GM12891 (cell line): Measurements from ENCODE around the gene GRAMD1A.

Experiments
- PAX5 ChIP-seq: IDR thresholded peaks from 2 replicates; pipeline ENCODE4 v1.6.1; 2011; ENCODE audit warnings: low read length, moderate library complexity, mild to moderate bottlenecking; ENCODE audit not compliant: insufficient read depth, severe bottlenecking
- POLR2A ChIP-seq: IDR thresholded peaks from 2 replicates; pipeline ENCODE4 v1.6.1; 2011; ENCODE audit warnings: low read depth, low read length, control low read depth
- POLR2AphosphoS5 ChIP-seq: IDR thresholded peaks from 2 replicates; pipeline ENCODE4 v1.6.1; 2011; ENCODE audit warnings: low read depth, low read length, control low read depth

DNA sequence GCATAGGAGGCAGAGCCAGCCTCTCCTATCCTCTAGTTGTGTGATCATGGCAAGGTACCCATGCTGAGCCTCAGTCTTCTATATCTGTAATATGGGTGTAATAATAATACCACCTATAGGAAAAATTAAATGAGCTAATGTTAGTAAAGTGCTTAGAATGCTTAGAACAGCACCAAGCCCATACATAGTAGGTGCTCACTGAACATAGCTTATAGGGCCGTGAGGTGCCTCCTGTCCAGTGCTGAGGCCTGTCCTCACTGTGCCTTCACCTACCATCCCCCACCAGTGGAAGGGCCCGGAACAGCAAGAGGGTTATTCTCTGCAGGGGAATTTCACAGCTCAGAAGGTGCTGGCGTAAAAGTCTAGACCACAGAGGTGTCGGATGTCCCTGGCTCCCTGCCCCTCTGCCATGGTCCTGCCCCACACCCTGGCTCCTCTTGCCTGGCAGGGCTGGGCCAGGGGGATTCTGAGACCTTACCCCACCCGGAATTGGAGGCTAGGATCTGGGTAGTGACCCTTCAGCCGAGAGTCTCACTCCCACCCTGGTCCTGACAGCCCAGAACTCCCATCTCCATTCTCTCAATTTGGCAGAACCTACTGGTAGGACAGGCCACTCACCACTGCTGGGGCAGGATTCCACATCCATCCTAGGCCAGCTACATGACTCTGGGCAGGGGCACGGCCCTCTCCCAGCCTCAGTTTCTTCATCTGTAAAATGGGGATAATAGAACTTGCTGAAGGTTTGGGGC is 27.9 kb downstream of the GRAMD1A start:
- TF ChIP-seq PAX5: no peak
- no peak for TF ChIP-seq POLR2AphosphoS5
- no peak for TF ChIP-seq POLR2A
